Measurements from ENCODE around the gene PPM1N. TPM values are rescaled to one million over a fixed set of nuclear protein-coding genes. Genes with fewer than 3 reads are reported as not detected.
A peak's percentile ranks its signal among the peaks of the same experiment; 100 is the strongest.

PPM1N gene
- total and polyA plus RNA-seq, 2 of the 4 experiments (the other 2 are of a cell fraction), result 0.90 to 1.6 TPM

- BruUV-seq (replicated peaks), result no TSS peak
- H2AFZ ChIP-seq (replicated peaks; ENCODE audit: low read length, poor library complexity), result no peak overlapping the region
- H3K56ac ChIP-seq (ENCODE audit: extremely low read depth, insufficient read depth, low read length), result no peak overlapping the region
- H3K14ac ChIP-seq (replicated peaks; ENCODE audit: low read depth, low read length), result no peak overlapping the region
- no peaks in the 10 kb centered on the region for H3K27me3 ChIP-seq (ENCODE audit: control insufficient read depth, insufficient read depth, low read length)
- H3K4me3 ChIP-seq (ENCODE audit: insufficient read depth, low read depth, low read length), result no peak overlapping the region
- TF ChIP-seq FOS (IDR thresholded peaks at IDR 0.05; ENCODE audit: low read depth, low read length) (no peak), RCOR1 (IDR thresholded peaks at IDR 0.05; ENCODE audit: insufficient replicate concordance, low read length) (no peak), MAFK (IDR thresholded peaks at IDR 0.05; ENCODE audit: low read depth, low read length) (no peak), SMC3 (IDR thresholded peaks at IDR 0.05; ENCODE audit: low read depth, low read length) (no peak), MAZ (IDR thresholded peaks at IDR 0.05; ENCODE audit: borderline replicate concordance, low read depth, low read length) (no peak)
- H4K8ac ChIP-seq (ENCODE audit: low read depth in 2 of 2, low read length in 2 of 2), result no peak overlapping the region
- no peak overlapping the region for H3K4me2 ChIP-seq (ENCODE audit: low read depth, low read length)
- H2BK15ac ChIP-seq (ENCODE audit: low read depth, low read length), result no peak overlapping the region
- ChIA-PET CTCF (interaction anchor here (1.4 kb wide), 1 partner anchor 14 kb away, joined by 3 read pairs; no protein-coding TSS in a partner anchor), POLR2A (ENCODE audit: unreplicated experiment) (no interaction called here)
- H3K18ac ChIP-seq (ENCODE audit: low read depth, low read length), result no peak overlapping the region
- no peak overlapping the region for H2BK20ac ChIP-seq (ENCODE audit: low read depth, low read length)
- no peak overlapping the region for H2BK120ac ChIP-seq (ENCODE audit: low read depth, low read length)
- dilution Hi-C loops (cut with HindIII; ENCODE audit: low sequenced_read_pairs, unreplicated experiment), result no loop called here
- no peaks in the 10 kb centered on the region for H3K9me3 ChIP-seq (ENCODE audit: control insufficient read depth, insufficient read depth, low read length)
- H2AK5ac ChIP-seq (ENCODE audit: low read depth, low read length), result peak overlapping the region; percentile 67; the same call in 1 of the 2 replicates
- H3K9ac ChIP-seq (ENCODE audit: low read depth, low read length), result no peak overlapping the region
- H3K23ac ChIP-seq (ENCODE audit: low read depth, low read length), result no peak overlapping the region
- no peak overlapping the region for H2BK5ac ChIP-seq (ENCODE audit: low read depth, low read length, poor library complexity, severe bottlenecking)
- 90% methylated on average over 4 of the region's 8 CpGs; no CpG with 5 or more reads in 1 of the 2 experiments for WGBS, 2 experiments (ENCODE audit: extremely low coverage in 2 of 2, insufficient read length in 1 of 2)
- no peak overlapping the region for H3K4ac ChIP-seq (ENCODE audit: low read depth, low read length)
- no peaks in the 10 kb centered on the region; the same call in 1 of the 2 replicates for H3K9me1 ChIP-seq (ENCODE audit: insufficient read depth, low read length)
- no peaks in the 10 kb centered on the region for H3K36me3 ChIP-seq (ENCODE audit: control insufficient read depth, insufficient read depth, low read length)
- no peak overlapping the region for H3K27ac ChIP-seq (ENCODE audit: insufficient read depth, low read length)
- H2AK9ac ChIP-seq (replicated peaks; ENCODE audit: low read depth, low read length, poor library complexity), result no peak overlapping the region
- intact Hi-C loops (cut with micrococcal nuclease), result no loop called here
- DNase-seq, result no peak
- H4K5ac ChIP-seq (ENCODE audit: low read depth, low read length), result no peak overlapping the region
- H3K4me1 ChIP-seq (ENCODE audit: control insufficient read depth, insufficient read depth, low read length), result peaks cover 4% of the 10 kb centered on the region
- H4K20me1 ChIP-seq (ENCODE audit: insufficient read depth, low read length), result peaks cover 15% of the 10 kb centered on the region; the same call in 1 of the 2 replicates
- peaks cover 0 to 10% of the 10 kb centered on the region in 2 experiments; a peak in 2 of 4 replicates for H3K79me1 ChIP-seq (ENCODE audit: low read depth in 1 of 2, low read length in 2 of 2)
- no peak for ATAC-seq (ENCODE audit: low read depth)
- in situ Hi-C loops (cut with MboI; ENCODE audit: low sequenced_read_pairs), result no loop called here
- H4K91ac ChIP-seq (ENCODE audit: insufficient read depth, low read depth, low read length), result no peak overlapping the region
Measured at GRCh38 chr19:45464852-45465441, 33.3 kb upstream of the PPM1N start.
